LNCaP clone FGC (cell line): ENCODE measurements around the gene TRANK1.

ENCODE experiments used
- DNase-seq: peaks from one replicate; pipeline ENCODE4 v3.0.0-alpha.2; 2011; ENCODE audit warnings: low read depth
- H3K4me3 ChIP-seq: 2 replicates; pipeline ENCODE4 v1.5.1; 2011; ENCODE audit warnings: mild to moderate bottlenecking, low read depth, low read length, control low read depth
- TF ChIP-seq, protein P1 (sequence below): IDR thresholded peaks from 2 replicates; pipeline ENCODE4 v1.5.1; 2012; ENCODE audit warnings: mild to moderate bottlenecking; ENCODE audit not compliant: control insufficient read depth, insufficient read depth; ENCODE audit errors: extremely low read depth

Gene TRANK1

DNA sequence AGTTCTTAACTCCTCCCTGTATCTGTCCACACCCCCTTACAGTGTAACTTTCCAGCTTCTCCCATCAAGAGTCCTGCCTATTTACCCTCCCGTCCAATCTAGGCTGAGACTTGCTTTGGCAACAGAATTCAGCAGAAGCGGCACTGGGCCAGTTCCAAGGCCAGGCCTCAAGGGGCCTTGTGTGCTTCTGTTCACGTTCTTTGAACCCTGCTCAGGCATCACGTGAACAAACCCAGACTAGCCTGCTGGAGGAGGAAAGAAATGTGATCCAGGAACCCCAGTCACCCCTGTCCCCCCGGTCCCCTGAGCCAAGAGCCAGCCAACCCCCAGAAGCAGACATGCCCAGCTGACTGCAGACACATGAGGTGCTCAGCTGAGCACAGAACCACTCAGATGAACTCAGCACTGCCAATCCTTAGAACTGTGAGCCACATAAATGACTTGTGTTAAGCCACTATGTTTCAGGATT lies 104.4 kb downstream of the TRANK1 start:
- H3K4me3 ChIP-seq, result no peak overlapping the region
- no peak for DNase-seq
- TF ChIP-seq, protein P1, sequence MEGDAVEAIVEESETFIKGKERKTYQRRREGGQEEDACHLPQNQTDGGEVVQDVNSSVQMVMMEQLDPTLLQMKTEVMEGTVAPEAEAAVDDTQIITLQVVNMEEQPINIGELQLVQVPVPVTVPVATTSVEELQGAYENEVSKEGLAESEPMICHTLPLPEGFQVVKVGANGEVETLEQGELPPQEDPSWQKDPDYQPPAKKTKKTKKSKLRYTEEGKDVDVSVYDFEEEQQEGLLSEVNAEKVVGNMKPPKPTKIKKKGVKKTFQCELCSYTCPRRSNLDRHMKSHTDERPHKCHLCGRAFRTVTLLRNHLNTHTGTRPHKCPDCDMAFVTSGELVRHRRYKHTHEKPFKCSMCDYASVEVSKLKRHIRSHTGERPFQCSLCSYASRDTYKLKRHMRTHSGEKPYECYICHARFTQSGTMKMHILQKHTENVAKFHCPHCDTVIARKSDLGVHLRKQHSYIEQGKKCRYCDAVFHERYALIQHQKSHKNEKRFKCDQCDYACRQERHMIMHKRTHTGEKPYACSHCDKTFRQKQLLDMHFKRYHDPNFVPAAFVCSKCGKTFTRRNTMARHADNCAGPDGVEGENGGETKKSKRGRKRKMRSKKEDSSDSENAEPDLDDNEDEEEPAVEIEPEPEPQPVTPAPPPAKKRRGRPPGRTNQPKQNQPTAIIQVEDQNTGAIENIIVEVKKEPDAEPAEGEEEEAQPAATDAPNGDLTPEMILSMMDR, result no peak

- DNase-seq, result no peak
- H3K4me3 ChIP-seq, result no peak overlapping the region
- TF ChIP-seq, protein P1, result 0 out of 2 replicates have a peak, but pooled peaks have one; percentile 13
Observed at GRCh38 chr3:36837089-36837488, 107.8 kb downstream of the TRANK1 start.

DNA sequence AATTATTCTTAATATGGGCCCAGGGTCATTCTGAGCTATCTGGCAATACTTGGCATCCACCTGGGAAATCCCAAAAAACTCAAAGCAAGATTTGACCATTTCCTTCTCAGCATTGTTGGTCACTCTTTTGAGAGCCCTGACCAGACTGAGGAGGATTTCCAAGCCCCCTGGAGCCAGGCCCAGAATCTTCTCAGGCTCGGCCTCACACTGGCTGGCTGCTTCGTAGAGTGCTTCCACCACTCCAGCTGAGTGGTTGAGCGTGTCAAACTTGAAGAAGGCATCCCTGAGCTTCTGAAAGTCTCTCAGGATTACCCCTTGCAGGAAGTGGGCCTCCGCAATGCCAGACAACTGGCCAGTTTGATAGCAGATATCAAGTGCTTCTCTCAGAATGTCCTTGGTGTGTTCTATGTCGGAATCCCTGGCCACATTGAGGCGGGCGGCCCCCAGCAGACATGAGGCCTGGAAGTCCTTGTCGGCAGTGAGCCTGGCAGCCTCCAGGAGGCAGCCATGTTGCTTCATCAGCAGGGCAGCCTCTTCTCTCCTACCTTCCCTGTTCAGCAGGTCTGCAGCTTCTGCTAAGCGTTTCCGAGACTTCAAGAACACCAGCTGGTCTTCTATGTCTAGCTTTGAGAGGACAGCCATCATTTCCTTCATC lies 111.6 kb downstream of the TRANK1 start:
- no peak for DNase-seq
- TF ChIP-seq, protein P1, result no peak
- H3K4me3 ChIP-seq, result no peak overlapping the region

DNA sequence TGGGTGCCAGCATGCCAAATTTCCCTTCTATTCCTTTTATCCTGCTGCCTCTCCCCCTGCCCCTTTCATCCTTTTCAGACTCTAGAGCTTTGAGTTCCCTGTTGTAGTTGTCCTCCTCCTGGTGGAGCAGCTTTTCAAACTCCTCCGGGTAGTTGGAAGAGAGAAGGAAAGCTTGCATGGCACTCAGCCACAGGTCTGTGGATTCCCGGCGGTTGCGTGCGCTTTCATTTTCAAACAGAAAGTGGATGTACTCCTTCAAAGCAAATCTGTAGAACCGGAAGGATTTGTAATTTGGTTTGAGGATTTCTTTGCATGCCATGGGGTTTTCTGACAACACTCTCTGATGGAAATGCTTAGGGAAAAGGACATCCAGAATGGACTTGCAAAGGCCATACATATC lies 112.4 kb downstream of the TRANK1 start:
- DNase-seq, result no peak
- TF ChIP-seq, protein P1, result no peak
- no peak overlapping the region for H3K4me3 ChIP-seq

DNA sequence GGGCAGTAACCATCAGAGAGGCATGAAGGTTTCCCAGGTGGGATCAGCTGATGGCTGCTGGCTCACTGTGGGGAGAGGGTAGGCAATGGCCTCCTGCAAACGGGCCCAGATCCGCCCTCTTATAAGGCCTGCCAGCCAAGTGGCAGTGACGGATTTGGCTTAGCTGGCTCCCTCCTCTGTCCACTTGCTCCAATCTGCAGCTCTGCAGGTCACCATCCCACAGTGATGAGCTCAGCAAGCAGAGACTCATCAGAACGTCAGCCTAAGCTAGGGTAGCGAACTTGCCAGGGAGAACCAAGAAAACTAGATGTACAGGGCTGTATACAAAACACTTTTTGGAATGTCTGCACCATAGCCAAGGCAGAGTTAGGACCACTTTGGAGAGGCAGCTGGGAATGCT lies 117.7 kb downstream of the TRANK1 start:
- no peak overlapping the region for H3K4me3 ChIP-seq
- DNase-seq, result no peak
- TF ChIP-seq, protein P1, result no peak

DNA sequence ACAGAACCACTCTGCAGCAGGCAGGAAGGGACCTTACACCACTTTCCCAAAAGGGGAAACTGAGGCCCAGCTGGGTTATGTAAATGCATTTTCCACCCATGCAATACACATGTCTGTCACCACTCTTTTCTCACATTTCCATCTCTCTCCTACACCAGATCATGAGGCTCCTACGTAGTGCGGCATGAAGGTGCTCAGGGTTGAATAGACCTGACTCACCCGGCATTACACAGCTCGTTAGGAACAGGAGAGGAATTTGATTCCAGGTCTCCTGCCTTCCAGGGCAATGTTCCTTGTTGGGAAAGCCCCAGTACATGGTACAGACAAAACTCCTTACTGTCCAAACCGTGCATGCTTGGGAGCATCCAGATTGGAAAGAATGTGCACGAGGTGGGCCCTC lies 118.6 kb downstream of the TRANK1 start:
- DNase-seq, result no peak
- TF ChIP-seq, protein P1, result no peak
- H3K4me3 ChIP-seq, result no peak overlapping the region

DNA sequence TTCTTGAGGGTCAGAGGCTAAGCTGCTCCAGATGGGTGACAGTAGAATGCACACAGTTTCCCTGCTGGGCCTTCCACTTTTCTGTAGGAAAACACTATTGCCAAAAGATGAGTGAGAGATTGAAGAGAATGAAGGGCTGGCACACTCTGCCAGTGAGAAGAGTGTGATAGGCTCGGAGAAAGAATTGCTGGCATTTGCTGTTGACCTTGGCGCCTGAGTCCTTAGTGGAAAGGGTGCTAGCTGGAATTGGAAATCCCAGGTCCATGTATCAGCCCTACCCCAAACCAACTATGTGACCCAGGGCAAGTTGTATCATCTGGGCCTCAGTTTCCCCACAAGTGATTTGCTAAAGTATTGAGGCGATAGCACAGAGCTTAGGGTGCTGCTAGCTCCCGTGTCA lies 120.4 kb downstream of the TRANK1 start:
- no peak for DNase-seq
- TF ChIP-seq, protein P1, result no peak
- H3K4me3 ChIP-seq, result no peak overlapping the region
